ENCODE measurements around the gene ZNF774. TPM values are rescaled to one million over a fixed set of nuclear protein-coding genes. Genes with fewer than 3 reads are reported as not detected.

ZNF774 gene
- polyA plus RNA-seq, 1 experiment, result 0.54 TPM

DNA sequence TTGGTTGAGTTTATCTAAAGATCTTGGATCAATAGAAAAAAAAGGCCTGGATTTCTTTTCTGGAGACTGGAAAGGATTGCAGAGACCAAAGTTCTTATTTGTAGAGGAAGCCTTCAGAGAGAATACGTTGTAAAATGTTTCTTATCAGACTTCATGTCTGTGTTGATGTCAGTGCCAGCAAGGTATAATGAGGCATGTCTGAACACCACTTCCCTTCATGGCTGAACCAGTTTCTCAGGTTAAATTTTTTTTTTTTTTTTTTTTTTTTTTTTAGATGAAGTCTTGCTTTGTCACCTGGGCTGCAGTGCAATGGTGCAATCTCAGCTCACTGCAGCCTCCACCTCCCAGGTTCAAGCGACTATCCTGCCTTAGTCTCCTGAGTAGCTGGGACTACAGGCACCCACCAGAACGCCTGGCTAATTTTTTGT, 17.8 kb upstream of the ZNF774 start:
- POLR2A ChIA-PET, result no interaction called here
- DNase-seq (ENCODE audit: low read depth), result no peak
- TF ChIP-seq, protein P1, sequence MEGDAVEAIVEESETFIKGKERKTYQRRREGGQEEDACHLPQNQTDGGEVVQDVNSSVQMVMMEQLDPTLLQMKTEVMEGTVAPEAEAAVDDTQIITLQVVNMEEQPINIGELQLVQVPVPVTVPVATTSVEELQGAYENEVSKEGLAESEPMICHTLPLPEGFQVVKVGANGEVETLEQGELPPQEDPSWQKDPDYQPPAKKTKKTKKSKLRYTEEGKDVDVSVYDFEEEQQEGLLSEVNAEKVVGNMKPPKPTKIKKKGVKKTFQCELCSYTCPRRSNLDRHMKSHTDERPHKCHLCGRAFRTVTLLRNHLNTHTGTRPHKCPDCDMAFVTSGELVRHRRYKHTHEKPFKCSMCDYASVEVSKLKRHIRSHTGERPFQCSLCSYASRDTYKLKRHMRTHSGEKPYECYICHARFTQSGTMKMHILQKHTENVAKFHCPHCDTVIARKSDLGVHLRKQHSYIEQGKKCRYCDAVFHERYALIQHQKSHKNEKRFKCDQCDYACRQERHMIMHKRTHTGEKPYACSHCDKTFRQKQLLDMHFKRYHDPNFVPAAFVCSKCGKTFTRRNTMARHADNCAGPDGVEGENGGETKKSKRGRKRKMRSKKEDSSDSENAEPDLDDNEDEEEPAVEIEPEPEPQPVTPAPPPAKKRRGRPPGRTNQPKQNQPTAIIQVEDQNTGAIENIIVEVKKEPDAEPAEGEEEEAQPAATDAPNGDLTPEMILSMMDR (IDR thresholded peaks at IDR 0.05; ENCODE audit: insufficient read depth, low read depth, low read length), result no peak
- CTCF ChIA-PET, result interaction anchor here (1.3 kb wide), 1 partner anchor 14 kb away, joined by 5 read pairs; no protein-coding TSS in a partner anchor
- H3K4me3 ChIP-seq (ENCODE audit: low read depth, low read length), result no peak overlapping the region
- H3K36me3 ChIP-seq (ENCODE audit: control insufficient read depth, insufficient read depth, low read length), result no peaks in the 10 kb centered on the region
- H3K27me3 ChIP-seq (ENCODE audit: control insufficient read depth, insufficient read depth, low read length), result no peaks in the 10 kb centered on the region

DNA sequence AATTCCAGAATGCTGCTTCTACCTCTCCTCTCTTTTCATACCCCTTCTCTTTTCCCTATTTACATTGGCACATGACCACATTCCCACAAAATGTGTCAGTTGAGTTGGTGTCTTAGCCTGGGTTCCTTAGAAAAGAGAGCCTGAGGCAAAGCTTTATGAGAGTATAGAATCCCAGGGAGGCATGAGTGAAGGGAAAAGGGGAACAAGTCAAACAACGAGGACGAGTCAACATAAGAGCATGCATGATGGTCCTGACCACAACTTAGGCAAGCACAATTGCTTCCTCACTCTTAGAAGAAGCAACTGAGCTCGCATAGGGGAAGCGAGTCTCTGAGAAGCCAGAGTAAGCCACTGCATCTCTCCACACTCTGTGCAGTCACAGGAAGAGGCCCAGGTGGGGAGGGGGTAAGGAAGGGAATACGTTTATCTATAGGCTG, 15.4 kb upstream of the ZNF774 start:
- H3K4me3 ChIP-seq (ENCODE audit: low read depth, low read length), result no peak overlapping the region
- DNase-seq (ENCODE audit: low read depth), result peak; percentile 63
- ChIA-PET POLR2A (no interaction called here), CTCF (interaction anchor here (0.7 to 2.5 kb wide), 6 partner anchors 8 to 172 kb away, joined by 3 to 18 read pairs (median 4); no protein-coding TSS in a partner anchor)
- H3K27me3 ChIP-seq (ENCODE audit: control insufficient read depth, insufficient read depth, low read length), result no peaks in the 10 kb centered on the region
- H3K36me3 ChIP-seq (ENCODE audit: control insufficient read depth, insufficient read depth, low read length), result no peaks in the 10 kb centered on the region
- TF ChIP-seq, protein P1 (IDR thresholded peaks at IDR 0.05; ENCODE audit: insufficient read depth, low read depth, low read length), result no peak

DNA sequence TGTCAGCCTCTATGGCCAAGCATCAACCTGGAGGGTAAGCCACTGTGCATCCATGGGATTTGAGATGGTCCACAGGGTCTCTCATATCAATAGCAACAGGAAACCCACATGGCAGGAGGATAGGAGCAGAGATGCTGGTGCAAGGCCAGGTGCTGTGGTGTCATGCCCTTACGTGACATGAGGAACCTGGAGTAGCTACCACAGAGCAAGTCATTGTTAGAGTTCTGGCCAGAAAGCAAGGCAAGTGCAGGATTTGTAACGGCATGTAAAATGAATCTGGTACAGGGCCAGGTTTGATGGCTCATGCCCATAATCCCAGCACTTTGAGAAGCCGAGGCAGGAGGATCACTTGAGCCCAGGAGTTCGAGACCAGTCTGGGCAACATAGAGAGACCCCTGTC, 14.8 kb upstream of the ZNF774 start:
- H3K27me3 ChIP-seq (ENCODE audit: control insufficient read depth, insufficient read depth, low read length), result no peaks in the 10 kb centered on the region
- no peak for DNase-seq (ENCODE audit: low read depth)
- ChIA-PET CTCF (interaction anchor here (1.2 to 2.5 kb wide), 3 partner anchors 8 to 26 kb away, joined by 3 to 18 read pairs (median 5); no protein-coding TSS in a partner anchor), POLR2A (no interaction called here)
- H3K36me3 ChIP-seq (ENCODE audit: control insufficient read depth, insufficient read depth, low read length), result no peaks in the 10 kb centered on the region
- no peak overlapping the region for H3K4me3 ChIP-seq (ENCODE audit: low read depth, low read length)
- TF ChIP-seq, protein P1 (IDR thresholded peaks at IDR 0.05; ENCODE audit: insufficient read depth, low read depth, low read length), result no peak

DNA sequence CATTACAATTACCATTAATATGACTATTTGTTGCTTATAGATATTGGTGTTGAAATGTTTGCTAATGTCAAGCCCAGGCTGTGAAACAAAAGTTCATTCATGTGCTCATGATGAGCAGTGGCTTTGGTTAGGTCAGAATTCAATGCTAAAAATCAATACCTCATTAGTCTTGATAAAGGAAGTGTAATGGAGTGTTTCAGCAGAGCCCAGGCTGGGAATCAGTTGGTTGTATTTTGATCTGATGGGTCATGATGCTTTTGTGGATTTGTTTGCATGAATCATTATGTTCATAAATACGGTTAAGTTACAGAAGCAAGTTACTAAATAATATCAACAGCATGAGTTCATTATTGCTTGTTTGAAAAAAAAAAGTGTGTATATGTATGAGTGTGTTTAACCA, 13.6 kb upstream of the ZNF774 start:
- ChIA-PET POLR2A (no interaction called here), CTCF (interaction anchor here (2.5 kb wide), 1 partner anchor 19 kb away, joined by 18 read pairs; no protein-coding TSS in a partner anchor)
- no peak for DNase-seq (ENCODE audit: low read depth)
- TF ChIP-seq, protein P1 (IDR thresholded peaks at IDR 0.05; ENCODE audit: insufficient read depth, low read depth, low read length), result no peak
- no peaks in the 10 kb centered on the region for H3K27me3 ChIP-seq (ENCODE audit: control insufficient read depth, insufficient read depth, low read length)
- H3K36me3 ChIP-seq (ENCODE audit: control insufficient read depth, insufficient read depth, low read length), result no peaks in the 10 kb centered on the region
- H3K4me3 ChIP-seq (ENCODE audit: low read depth, low read length), result no peak overlapping the region

DNA sequence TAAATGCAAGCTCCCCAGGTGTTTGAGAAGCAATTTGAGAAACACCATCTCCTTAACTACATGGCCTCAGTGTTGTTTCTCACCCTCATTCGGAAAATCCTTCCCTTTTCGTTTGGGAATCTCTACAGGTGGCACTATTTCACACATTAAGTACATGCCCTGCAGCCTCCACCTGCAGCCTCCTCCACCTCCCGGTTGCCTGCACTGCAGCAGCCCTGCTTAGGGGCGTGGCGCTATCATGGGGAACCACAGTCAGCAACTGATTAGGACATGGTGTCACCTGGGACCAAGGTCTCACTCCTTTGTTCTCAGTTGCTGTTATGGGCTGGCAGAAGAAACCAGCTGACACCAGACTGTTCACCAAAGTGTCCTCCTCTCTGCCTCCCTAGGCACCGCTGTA, 11.7 kb upstream of the ZNF774 start:
- Histone ChIP-seq H3K4me3 (ENCODE audit: low read depth, low read length) (no peak overlapping the region), H3K36me3 (ENCODE audit: control insufficient read depth, insufficient read depth, low read length) (no peaks in the 10 kb centered on the region), H3K27me3 (ENCODE audit: control insufficient read depth, insufficient read depth, low read length) (no peaks in the 10 kb centered on the region)
- TF ChIP-seq, protein P1 (IDR thresholded peaks at IDR 0.05; ENCODE audit: insufficient read depth, low read depth, low read length), result no peak
- POLR2A ChIA-PET, result no interaction called here
- CTCF ChIA-PET, result interaction anchor here (1.1 kb wide), 1 partner anchor 20 kb away, joined by 6 read pairs; no protein-coding TSS in a partner anchor
- DNase-seq (ENCODE audit: low read depth), result no peak
